Kidney (tissue), 14 donors: Measurements from ENCODE around the gene SPCS2. TPM values are rescaled to one million over a fixed set of nuclear protein-coding genes. Genes with fewer than 3 reads are reported as not detected.
"Not testable (repeated sequence)": the region's sequence is repeated elsewhere in the genome, so short reads cannot be mapped to it uniquely, and the experiment has no call there.

ENCODE experiments used
- DNase-seq, 5 donors: peaks; one replicate each; pipeline ENCODE4 v3.0.0-alpha.2; 2013 to 2020
- FAIRE-seq: peaks from 2 replicates; lab custom pipeline; 2012; peaks lifted over from hg19 to GRCh38; lab: Jason Lieb, UNC
- H3K27ac ChIP-seq, 2 donors: one replicate each; pipeline ENCODE4 v1.7.0; 2013; ENCODE audit warnings: low read depth in 2 of 2, low read length in 2 of 2, inconsistent platforms in 1 of 2
- H3K27me3 ChIP-seq: one replicate; pipeline ENCODE4 v1.7.1; 2013; ENCODE audit warnings: low read length, inconsistent platforms; ENCODE audit not compliant: control insufficient read depth, insufficient read depth
- H3K36me3 ChIP-seq, 3 donors: one replicate each; pipeline versions ENCODE4 v1.7.0 to v1.7.1; 2013; ENCODE audit warnings: low read length in 3 of 3, control low read depth in 1 of 3, inconsistent platforms in 1 of 3; ENCODE audit not compliant: insufficient read depth in 3 of 3, control insufficient read depth in 2 of 3
- H3K4me1 ChIP-seq, 3 donors: one replicate each; pipeline versions ENCODE4 v1.7.0 to v1.7.1; 2013; ENCODE audit warnings: low read length in 3 of 3, inconsistent platforms in 1 of 3, low read depth in 1 of 3; ENCODE audit not compliant: control insufficient read depth in 2 of 3, insufficient read depth in 2 of 3
- H3K4me3 ChIP-seq, 3 donors: one replicate each; pipeline versions ENCODE4 v1.7.0 to v1.8.1; 2013; ENCODE audit warnings: low read length in 3 of 3, control low read depth in 1 of 3, inconsistent platforms in 1 of 3
- H3K9ac ChIP-seq, 3 donors: one replicate each; pipeline versions ENCODE4 v1.7.0 to v1.7.1; 2013; ENCODE audit warnings: low read length in 3 of 3, control low read depth in 1 of 3, inconsistent platforms in 1 of 3
- H3K9me3 ChIP-seq, 3 donors: one replicate each; pipeline versions ENCODE4 v1.7.0 to v1.7.1; 2013; ENCODE audit warnings: low read length in 3 of 3, control low read depth in 1 of 3, inconsistent platforms in 1 of 3; ENCODE audit not compliant: control insufficient read depth in 2 of 3, insufficient read depth in 1 of 3
- CTCF ChIP-seq: IDR thresholded peaks from 3 replicates; pipeline ENCODE4 v1.5.1; 2012; ENCODE audit warnings: mild to moderate bottlenecking, moderate library complexity, borderline replicate concordance; ENCODE audit not compliant: insufficient read depth; ENCODE audit errors: extremely low read depth
- intact Hi-C: fragments of 100-400 bp; cut with DNase I; formaldehyde crosslinking; loops from one replicate; pipeline ENCODE4 v1.11.1; 2022
- polyA plus RNA-seq: library from polyadenylated mRNA; stranded (reverse); fragments of 350-450 nt; fragmentation: Illumina TruSeq; extraction: RNeasy Lipid Tissue Mini Kit (QIAGEN cat#74804); gene quantifications from one replicate; pipeline ENCODE4 v1.2.3, GENCODE V29; 2014; ENCODE audit warnings: low read depth, low replicate concordance; ENCODE audit not compliant: insufficient read depth
- total RNA-seq: library from RNA; stranded (reverse); fragmentation: NEBNext Ultra II Directional; extraction: Animal tissue kit (Norgen Biotek cat#: 25700); gene quantifications from one replicate; pipeline ENCODE4 v1.2.1, GENCODE V29; 2021
- donor health status: control.
- donor health status: control.
- donor health status: control.
- donor health status: control.
- donor health status: control.
- donor health status: DM: yes; HTN: yes; CAD: no.
- donor health status: Normal renal cell carcinoma (clear cell type).

SPCS2 gene
- total and polyA plus RNA-seq, 2 donors from 2014 or later, result 176 to 224 TPM

- FAIRE-seq (no peak), DNase-seq (no peak)
- intact Hi-C loops, result no loop called here
- H3K4me1 ChIP-seq, result no peaks in the 10 kb centered on the region
- no peak overlapping the region for H3K9ac ChIP-seq
- H3K9me3 ChIP-seq, result no peaks in the 10 kb centered on the region
- no peak for TF ChIP-seq CTCF
- H3K27me3 ChIP-seq, result no peaks in the 10 kb centered on the region
- H3K4me3 ChIP-seq, result no peak overlapping the region
- H3K27ac ChIP-seq, result no peak overlapping the region
- peaks cover 0 to 1% (median 0%) of the 10 kb centered on the region in 3 donors for H3K36me3 ChIP-seq
These were observed 65.1 kb downstream of the SPCS2 start for GRCh38 chr11:75014129-75014528.

- H3K27me3 ChIP-seq, H3K36me3 ChIP-seq, H3K4me3 ChIP-seq, H3K9ac ChIP-seq, FAIRE-seq, H3K27ac ChIP-seq, DNase-seq, intact Hi-C loops, H3K9me3 ChIP-seq: not testable (repeated sequence)
- H3K4me1 ChIP-seq, result peaks cover 0 to 22% (median 15%) of the 10 kb centered on the region in 3 donors
These were observed 70.1 kb downstream of the SPCS2 start for GRCh38 chr11:75019200-75019599.

GRCh38 chr11:75020328-75020727 lies 71.3 kb downstream of the SPCS2 start:
- not testable (repeated sequence) for H3K27ac ChIP-seq, H3K4me3 ChIP-seq, FAIRE-seq, H3K36me3 ChIP-seq, H3K9me3 ChIP-seq, H3K27me3 ChIP-seq, H3K9ac ChIP-seq, DNase-seq
- intact Hi-C loops, result loop anchor here (10.0 kb wide), 1 partner anchor 224 kb away; the partner anchor contains the start of gene TPBGL
- peaks cover 0 to 22% (median 15%) of the 10 kb centered on the region in 3 donors for H3K4me1 ChIP-seq

- Histone ChIP-seq H3K9me3 (no peaks in the 10 kb centered on the region), H3K4me1 (peaks cover 0 to 22% (median 15%) of the 10 kb centered on the region in 3 donors), H3K27me3 (no peaks in the 10 kb centered on the region), H3K27ac (peak overlapping the region; percentile 68 to 69), H3K9ac (no peak overlapping the region), H3K4me3 (no peak overlapping the region), H3K36me3 (no peaks in the 10 kb centered on the region)
- intact Hi-C loops, result loop anchor here (10.0 kb wide), 1 partner anchor 223 kb away; the partner anchor contains the start of gene TPBGL
- peak in 3 of 5 donors; percentile 29 to 62 (median 48) for DNase-seq
- TF ChIP-seq CTCF, result no peak
- no peak for FAIRE-seq
These were observed 73.2 kb downstream of the SPCS2 start for GRCh38 chr11:75022296-75022695.
